Activated effector memory CD4-positive, alpha-beta T cell treated with anti-CD3 and anti-CD28 coated beads, Interleukin-2, amount 50 U/mL, for 16 hours (primary cell): ENCODE results near the gene ZNF792.
"Not testable (repeated sequence)": the region's sequence is repeated elsewhere in the genome, so short reads cannot be mapped to it uniquely, and the experiment has no call there.

Experiments
- DNase-seq: peaks from one replicate; pipeline ENCODE4 v3.0.0-alpha.2; 2020

ZNF792 gene

GRCh38 chr19:34920090-34920786 lies 43.8 kb downstream of the ZNF792 start:
- DNase-seq = not testable (repeated sequence)

GRCh38 chr19:34918190-34918589 lies 45.8 kb downstream of the ZNF792 start:
- no peak for DNase-seq

GRCh38 chr19:34917144-34917543 lies 46.9 kb downstream of the ZNF792 start:
- not testable (repeated sequence) for DNase-seq

- no peak for DNase-seq
Observed at GRCh38 chr19:34910770-34911169, 53.3 kb downstream of the ZNF792 start.
